ENCODE measurements around the gene GZMM.

Gene GZMM

GRCh38 chr19:588093-588740, 44.4 kb downstream of the GZMM start (continued):
- TF ChIP-seq ZNF585B (tag by site-specific recombination; IDR thresholded peaks at IDR 0.05): no peak
- TF ChIP-seq HOXC10 (CRISPR knock-in tag; IDR thresholded peaks at IDR 0.05): 0 out of 2 replicates have a peak, but pooled peaks have one; percentile 37
- TF ChIP-seq BCL11A (tag by site-specific recombination; IDR thresholded peaks at IDR 0.05; ENCODE audit: low read depth): no peak
- no peak for TF ChIP-seq ZNF16 (tag by site-specific recombination; IDR thresholded peaks at IDR 0.05; ENCODE audit: low read depth)
- TF ChIP-seq ZNF629 (tag by site-specific recombination; IDR thresholded peaks at IDR 0.05): peak; percentile 42
- TF ChIP-seq ZNF223 (tag by site-specific recombination; IDR thresholded peaks at IDR 0.05): peak; percentile 40; the same call in 1 of the 2 replicates
- no peak for TF ChIP-seq ZNF510 (tag by site-specific recombination; IDR thresholded peaks at IDR 0.05; ENCODE audit: insufficient replicate concordance)
- TF ChIP-seq ZNF335 (tag by site-specific recombination; conservative IDR thresholded peaks at IDR 0.05): peak; percentile 88
- peak; percentile 94 for TF ChIP-seq PATZ1 (tag by site-specific recombination; IDR thresholded peaks at IDR 0.05)
- no peak for TF ChIP-seq ZNF248 (tag by site-specific recombination; IDR thresholded peaks at IDR 0.05)
- TF ChIP-seq ZNF513 (tag by site-specific recombination; IDR thresholded peaks at IDR 0.05): no peak
- no peak; the same call in 1 of the 2 replicates for TF ChIP-seq SP3 (tag by site-specific recombination; IDR thresholded peaks at IDR 0.05)
- peak; percentile 84 for TF ChIP-seq ZBTB10 (tag by site-specific recombination; IDR thresholded peaks at IDR 0.05)
- peak; percentile 69; the same call in 1 of the 2 replicates for TF ChIP-seq ZNF561 (tag by site-specific recombination; IDR thresholded peaks at IDR 0.05; ENCODE audit: borderline replicate concordance)
- TF ChIP-seq ZBTB26 (tag by site-specific recombination; optimal IDR thresholded peaks at IDR 0.05): peak; percentile 65
- TF ChIP-seq ZNF670 (tag by site-specific recombination; IDR thresholded peaks at IDR 0.05; ENCODE audit: low read depth): no peak
- TF ChIP-seq ZFHX2 (tag by site-specific recombination; conservative IDR thresholded peaks at IDR 0.05): peak; percentile 70
- peak; percentile 75 for TF ChIP-seq KLF10 (tag by site-specific recombination; IDR thresholded peaks at IDR 0.05)
- TF ChIP-seq ZNF174 (tag by site-specific recombination; IDR thresholded peaks at IDR 0.05): no peak
- no peak for TF ChIP-seq ZBTB7A (tag by site-specific recombination; IDR thresholded peaks at IDR 0.05; ENCODE audit: low read depth)
- peak; percentile 98 for TF ChIP-seq HIC1 (tag by site-specific recombination; IDR thresholded peaks at IDR 0.05)
- TF ChIP-seq PBX3 (CRISPR knock-in tag; IDR thresholded peaks at IDR 0.05): 0 out of 2 replicates have a peak, but pooled peaks have one; percentile 14
- peak; percentile 80 for TF ChIP-seq ZBTB8A (tag by site-specific recombination; IDR thresholded peaks at IDR 0.05)
- peak; percentile 61; the same call in 1 of the 2 replicates for TF ChIP-seq ZNF600 (tag by site-specific recombination; IDR thresholded peaks at IDR 0.05)
- no peak for TF ChIP-seq ZNF621 (tag by site-specific recombination; IDR thresholded peaks at IDR 0.05)
- TF ChIP-seq ZBTB44 (tag by site-specific recombination; IDR thresholded peaks at IDR 0.05): no peak
- peak; percentile 82 for TF ChIP-seq SP7 (tag by site-specific recombination; IDR thresholded peaks at IDR 0.05)
